ENCODE measurements around the gene CRYBA2.

The CRYBA2 gene

GRCh38 chr2:219028996-219029828 lies 36.0 kb upstream of the CRYBA2 start:
- TF ChIP-seq CTCF (IDR thresholded peaks at IDR 0.05) (no peak), ZFX (IDR thresholded peaks at IDR 0.05; ENCODE audit: borderline replicate concordance) (no peak)

GRCh38 chr2:219028141-219028540 lies 34.9 kb upstream of the CRYBA2 start:
- no peak overlapping the region for H3K27ac ChIP-seq
- TF ChIP-seq CTCF (IDR thresholded peaks at IDR 0.05) (no peak), ZFX (IDR thresholded peaks at IDR 0.05; ENCODE audit: borderline replicate concordance) (no peak)

More at GRCh38 chr2:219028996-219029828, 36.0 kb upstream of the CRYBA2 start:
- no peak overlapping the region for H3K27ac ChIP-seq

- TF ChIP-seq ZFX (IDR thresholded peaks at IDR 0.05; ENCODE audit: borderline replicate concordance) (no peak), CTCF (IDR thresholded peaks at IDR 0.05) (no peak)
- no peak overlapping the region for H3K27ac ChIP-seq
These were observed 34.4 kb upstream of the CRYBA2 start for GRCh38 chr2:219027511-219028055.

- TF ChIP-seq ZFX (IDR thresholded peaks at IDR 0.05; ENCODE audit: borderline replicate concordance) (no peak), CTCF (IDR thresholded peaks at IDR 0.05) (no peak)
- no peak overlapping the region for H3K27ac ChIP-seq
These were observed 33.7 kb upstream of the CRYBA2 start for GRCh38 chr2:219026946-219027345.

GRCh38 chr2:219025637-219026585 lies 32.7 kb upstream of the CRYBA2 start:
- no peak overlapping the region for H3K27ac ChIP-seq
- TF ChIP-seq CTCF (IDR thresholded peaks at IDR 0.05) (no peak), ZFX (IDR thresholded peaks at IDR 0.05; ENCODE audit: borderline replicate concordance) (no peak)

GRCh38 chr2:219024059-219024458 lies 30.8 kb upstream of the CRYBA2 start:
- no peak for TF ChIP-seq CTCF (IDR thresholded peaks at IDR 0.05)
- no peak for TF ChIP-seq ZFX (IDR thresholded peaks at IDR 0.05; ENCODE audit: borderline replicate concordance)
- H3K27ac ChIP-seq: no peak overlapping the region

All from 22Rv1 (cell line).